GM21423 (cell line): ENCODE results near the gene NMNAT2.

ENCODE experiments used
- ATAC-seq: cut with Tn5 transposase; IDR thresholded peaks from one replicate; pipeline ENCODE4 v1.9.1; 2021; ENCODE audit warnings: mild to moderate bottlenecking, moderate library complexity; ENCODE audit not compliant: unreplicated experiment

The NMNAT2 gene

DNA sequence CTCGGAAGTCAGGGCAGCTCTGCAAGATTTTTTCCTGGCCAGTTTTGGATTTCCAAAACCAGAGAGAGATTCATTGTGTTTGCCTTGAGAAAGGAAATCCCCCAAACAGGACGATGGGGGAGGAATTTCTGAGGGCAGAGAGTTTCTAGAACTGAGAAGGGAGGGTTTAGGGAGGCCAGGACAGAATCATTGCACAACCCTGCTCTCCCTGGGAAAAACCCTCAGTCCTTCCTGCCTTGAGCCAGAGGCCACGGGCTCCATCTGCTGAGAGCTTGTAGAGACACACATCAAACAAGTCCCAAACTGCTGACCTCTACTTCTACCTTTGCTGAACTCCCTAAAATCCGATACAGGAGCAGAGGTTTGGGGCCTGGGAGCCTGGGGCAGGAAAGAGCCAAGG, 99.7 kb downstream of the NMNAT2 start:
- ATAC-seq: peak; percentile 74

DNA sequence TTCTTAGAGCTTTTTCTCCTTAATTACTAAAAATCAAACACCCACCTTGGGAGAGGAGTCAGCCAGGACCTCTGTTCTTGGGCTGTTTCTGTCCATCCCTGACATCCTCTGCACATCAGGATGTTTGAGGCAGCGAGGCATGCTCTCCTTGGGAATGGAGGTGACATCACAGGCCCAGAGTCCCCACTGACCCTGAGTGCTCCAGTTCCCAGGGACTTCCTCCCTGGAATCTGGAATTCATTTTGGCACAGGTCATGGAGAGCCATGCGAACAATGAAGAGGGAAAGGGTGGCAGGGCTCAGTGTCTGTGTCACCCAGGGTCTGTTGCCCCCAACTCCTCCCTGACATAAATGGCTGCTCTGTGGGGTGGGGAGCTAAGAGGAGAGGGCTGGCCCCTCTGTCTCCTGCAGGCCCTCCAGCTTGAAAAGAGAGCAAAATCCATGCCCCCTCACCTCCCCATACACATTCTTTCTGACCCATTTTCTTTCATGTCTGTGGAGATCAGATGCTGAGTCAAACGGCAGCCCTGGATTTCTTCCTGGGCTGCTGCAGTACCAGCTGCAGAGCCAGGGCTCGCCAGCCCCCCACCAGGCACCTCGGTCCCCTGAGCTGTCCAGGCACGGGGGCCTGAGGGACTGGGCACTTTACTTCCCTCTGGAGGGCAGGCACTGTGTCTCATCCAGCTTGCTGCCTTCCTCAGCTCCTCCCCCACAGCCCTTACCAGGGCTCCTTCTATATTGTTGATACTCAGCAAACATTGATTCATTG, 102.0 kb downstream of the NMNAT2 start:
- ATAC-seq: no peak

DNA sequence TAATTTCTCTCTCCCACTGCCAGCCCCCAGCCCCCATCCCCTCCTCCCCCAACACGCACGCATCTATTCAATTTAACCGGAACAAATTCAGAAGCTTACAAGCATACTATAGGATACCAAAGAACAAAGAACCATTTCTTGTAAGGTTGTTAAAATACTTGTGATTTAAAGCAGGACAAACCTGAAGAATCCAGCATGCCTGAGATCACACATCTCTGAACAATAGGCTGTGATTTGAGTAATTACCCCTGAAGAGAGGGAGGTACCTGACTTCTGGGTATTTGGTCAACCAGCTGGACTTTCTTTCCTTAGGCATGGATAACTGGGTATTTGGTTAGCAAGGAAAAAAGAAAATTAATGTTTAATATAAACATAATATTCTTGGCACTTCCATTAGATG, 105.1 kb downstream of the NMNAT2 start:
- no peak for ATAC-seq

DNA sequence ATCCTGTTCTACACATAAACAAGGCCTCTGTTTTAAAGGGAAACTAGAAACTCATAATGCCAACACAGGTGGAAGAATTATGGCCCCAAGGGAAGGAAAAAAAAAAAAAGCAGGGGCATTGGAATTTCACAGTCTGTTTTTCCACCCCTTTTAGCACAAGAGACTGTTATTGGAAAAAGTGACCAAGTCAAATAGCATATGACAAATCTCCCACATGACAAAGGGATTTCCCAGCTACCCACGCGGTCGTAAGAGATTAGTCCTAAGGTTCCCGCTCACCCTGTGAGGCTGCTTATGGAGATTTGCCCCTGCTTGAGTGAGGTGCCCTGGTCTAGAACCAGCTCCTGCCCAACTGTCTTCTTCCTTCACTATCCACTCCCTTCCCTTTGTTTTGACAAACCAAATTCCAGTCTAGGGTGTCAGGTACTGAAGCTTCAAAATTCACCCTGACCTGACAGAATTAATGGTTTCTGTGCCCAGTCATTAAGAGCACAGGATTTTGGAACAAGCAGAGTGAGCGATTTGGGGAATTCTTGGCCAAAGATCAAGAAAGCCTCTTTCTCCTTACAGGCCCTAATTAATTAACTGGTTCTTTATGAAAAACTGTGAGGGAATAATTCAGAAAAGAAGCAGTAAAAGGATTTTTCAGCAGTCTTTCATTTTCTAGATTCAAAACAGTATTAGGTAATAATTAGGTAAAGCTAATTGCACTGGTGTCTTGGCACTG, 107.3 kb downstream of the NMNAT2 start:
- ATAC-seq: no peak

DNA sequence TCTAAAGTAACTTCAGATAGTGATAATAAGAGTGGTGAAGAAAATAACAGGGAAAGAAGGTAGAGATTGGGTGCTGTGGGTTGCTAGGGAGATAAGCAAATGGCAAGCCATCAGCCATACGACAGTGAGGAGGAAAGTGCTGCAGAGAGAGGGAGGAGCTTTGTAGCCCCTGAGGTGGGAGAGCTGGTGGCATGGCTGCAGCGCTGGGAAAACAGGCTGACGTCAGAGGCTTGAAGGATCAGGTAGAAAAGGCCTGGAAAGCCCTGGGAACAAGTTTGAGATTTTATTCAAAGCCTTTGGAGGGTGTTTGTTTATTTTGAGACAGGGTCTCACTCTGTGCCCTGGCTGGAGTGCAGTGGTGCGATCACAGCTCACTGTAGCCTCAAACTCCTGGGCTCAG, 109.5 kb downstream of the NMNAT2 start:
- ATAC-seq: no peak

DNA sequence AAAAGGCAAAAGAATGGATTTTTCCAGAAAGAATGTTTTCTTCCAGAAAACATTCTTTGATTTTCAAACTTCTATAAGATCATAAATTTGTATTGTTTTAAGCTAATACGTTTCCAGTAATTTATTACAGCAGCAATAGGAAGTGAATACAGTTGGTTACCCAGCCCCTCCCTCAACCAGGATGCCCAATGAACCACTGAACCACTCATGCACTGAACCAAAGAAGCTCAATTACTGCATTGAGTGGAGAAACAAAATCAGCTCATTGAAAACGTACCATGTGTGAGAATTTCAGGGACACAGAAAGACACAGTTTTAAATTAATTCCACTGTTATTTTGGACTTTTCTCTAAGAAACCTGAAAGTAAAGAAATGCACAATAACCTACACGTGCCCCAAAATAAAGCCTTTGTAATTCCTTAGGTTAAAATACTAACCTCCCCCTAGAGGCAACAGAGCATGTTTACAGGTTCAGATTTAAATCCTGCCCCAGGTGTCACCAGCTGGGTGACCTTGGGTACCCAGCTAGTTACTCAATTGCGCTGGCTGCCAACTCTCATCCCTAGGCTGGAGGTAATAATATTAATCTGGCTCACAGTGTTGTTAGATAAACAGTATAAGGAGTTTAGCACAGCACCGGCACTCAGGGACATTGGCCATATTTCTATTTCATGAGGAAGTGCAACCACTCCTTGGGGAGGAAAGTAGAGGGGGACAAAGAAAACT, 111.7 kb downstream of the NMNAT2 start:
- ATAC-seq: no peak

DNA sequence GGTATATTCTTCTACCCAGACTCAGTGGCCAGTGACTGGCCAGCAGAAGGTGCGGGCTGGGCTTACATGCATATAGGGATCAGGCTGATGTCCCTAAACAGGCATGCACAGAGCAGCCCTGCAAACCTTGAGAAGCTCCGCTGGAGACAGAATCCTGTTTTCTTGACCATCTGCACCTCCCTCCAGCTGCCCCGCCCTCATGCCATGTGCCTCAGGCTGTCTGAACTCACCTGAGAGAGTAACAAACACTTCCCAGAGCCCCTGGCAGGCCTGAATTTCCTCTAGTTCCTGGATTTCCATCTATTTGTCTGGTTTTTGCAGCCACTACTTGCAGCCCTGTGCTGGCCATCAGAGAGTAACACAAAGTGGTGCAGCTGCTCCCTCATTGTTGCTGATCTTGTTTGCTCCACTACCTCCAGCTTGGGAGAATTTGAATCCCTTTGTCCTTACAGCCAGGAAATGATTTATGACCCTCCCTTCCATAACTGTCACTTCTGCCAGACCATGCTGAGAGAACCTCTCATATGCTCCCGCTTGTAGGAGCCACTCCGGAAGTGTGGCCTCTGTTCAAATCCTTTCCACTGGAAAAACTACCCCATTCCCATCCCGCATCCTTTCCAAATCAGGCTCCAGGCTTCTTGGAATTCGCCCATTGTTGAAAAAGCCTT, 113.6 kb downstream of the NMNAT2 start:
- no peak for ATAC-seq

DNA sequence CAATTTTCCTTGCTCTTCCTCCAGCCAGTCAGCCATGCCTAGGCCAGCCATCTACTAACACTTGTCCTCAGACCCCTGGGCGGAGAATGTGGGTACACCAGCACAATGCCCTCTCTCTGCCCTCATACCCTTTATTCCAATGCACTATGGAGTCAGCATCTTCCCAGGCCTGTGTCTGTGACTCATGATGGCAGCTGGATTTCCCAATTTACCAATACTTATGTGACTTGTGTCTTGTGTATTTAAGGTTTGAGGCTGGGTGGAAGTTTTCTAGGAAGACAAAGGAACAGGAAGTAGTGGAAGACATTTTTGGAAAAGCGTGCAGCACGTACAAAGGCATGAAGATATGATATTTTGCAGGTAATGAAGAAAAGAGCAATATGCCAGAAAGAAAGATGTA, 114.3 kb downstream of the NMNAT2 start:
- no peak for ATAC-seq

DNA sequence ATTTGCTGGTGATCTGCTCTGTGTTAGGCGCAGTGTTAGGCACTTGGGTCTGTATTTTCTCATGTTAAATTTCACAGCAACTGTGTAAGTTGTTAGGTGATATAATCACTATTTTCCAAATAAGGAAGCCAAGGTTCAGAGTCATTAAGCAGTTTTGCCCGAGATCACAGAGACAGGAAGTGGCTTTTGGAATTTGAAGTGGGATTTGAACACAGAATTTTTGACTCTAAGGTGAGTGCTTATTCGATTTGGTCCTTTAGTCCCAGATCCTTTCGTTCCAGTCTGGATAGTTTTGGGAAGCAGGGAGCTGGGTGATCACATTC, 114.9 kb downstream of the NMNAT2 start:
- ATAC-seq: no peak

DNA sequence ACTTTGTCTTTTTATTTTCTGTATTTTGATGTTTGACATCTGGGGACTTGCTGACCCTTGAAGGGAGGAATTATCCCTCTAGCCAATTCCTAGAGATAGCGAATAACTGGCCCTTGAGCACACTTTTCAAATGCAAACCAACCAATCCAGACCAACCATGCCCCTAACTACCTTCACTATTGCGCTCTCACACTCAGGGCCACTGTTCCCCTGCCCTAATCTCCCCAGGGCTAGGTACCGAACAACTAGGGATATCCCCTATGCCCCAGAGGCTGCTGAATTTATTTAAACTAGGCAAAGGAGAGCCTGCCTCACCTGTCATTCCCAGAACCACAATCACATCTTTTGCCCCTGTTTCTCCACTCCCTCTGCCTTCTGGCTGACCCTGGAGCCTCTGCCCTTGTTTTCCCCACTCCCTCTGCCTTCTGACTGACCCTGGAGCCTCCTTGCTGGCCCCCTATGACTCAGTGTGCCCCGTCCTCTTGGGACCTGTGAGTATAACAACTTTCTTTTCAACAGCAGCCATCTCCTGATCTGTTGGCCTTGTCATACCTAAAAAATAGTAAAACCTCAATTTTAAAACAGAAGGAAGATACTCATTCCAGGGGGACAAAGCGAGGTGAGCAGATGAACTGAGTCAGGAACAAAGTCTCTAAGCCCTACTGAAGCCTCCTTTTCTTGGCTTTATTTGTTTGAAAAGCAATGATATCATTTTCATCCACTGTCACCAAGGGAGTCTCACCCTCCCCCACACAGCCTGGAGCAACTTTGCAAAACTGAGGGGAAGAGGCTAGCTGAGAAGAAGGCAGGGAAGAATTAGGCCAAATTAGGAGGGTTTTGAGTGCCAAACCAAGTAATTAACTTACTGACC, 115.5 kb downstream of the NMNAT2 start:
- no peak for ATAC-seq

DNA sequence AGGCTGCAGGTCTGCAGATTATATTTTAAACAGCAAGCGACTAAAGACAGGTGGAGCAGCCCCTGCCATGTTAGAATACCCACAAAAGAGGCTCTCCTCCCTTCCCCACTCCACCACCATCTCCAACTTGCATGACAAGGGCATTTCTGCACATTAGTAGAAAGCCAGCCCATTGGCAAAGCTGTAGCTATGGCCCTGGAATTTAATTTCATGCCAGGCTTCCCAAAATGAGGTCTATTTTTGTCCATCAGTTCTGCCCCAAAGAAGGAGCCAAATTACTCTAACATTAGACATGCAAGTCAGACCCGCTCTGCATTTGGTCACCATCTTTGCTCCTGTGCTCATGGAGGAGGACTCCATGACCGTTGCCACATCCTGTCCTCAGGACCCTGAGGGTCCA, 116.9 kb downstream of the NMNAT2 start:
- no peak for ATAC-seq

DNA sequence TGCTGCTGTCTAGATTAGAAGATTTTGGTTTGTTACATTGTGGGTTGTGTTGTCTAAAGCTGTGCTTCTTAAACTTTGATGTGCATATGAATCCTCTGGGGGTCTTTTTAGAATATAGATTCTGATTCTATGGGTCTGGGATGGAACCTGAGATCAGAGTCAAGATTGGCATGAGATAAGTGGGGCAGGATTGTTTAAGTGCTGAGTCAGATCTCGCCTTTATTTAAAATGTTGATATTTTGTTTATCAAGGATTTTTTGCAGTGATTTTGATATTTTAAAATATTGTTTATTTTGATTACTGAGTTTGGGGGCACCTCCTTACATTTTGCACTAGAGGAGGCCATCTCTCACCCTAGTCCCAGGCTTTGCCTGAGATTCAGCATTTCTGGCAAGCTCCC, 117.4 kb downstream of the NMNAT2 start:
- ATAC-seq: no peak

DNA sequence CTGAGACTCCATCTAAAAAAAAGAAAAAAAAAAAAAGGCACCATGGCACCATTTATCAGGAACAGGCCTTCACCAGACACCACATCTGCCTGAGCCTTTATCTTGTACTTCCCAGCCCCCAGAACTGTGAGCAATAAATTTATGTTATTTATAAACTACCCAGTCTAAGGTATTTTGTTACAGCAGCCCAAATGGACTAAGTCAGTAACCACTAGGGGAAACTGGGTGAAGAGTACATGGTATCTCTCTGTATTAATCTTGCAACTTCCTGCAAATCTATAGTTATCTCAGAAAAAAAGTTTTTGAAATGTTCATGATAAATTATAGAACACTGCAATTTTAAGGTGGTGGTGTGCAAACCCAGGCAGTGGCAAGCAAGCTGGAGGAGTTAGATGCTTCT, 117.8 kb downstream of the NMNAT2 start:
- ATAC-seq: no peak

DNA sequence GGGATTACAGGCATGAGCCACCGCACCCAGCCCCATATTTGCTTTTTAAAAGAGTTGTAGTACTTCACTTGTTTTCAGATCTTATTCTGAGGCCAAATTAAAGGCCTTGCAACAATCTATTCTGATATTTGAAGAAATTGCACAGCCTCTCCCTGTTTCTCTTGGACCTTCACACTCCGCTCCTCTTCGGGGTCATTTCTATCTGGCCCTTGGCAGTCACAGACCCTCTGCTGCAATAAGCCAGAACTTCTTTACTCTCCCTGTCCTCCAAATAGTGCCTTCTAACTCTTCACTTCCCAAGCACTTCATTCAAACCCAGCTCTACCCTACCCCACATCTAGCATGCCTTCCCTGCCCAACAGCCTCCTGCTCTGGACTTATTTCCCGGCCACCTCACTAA, 121.4 kb downstream of the NMNAT2 start:
- no peak for ATAC-seq

DNA sequence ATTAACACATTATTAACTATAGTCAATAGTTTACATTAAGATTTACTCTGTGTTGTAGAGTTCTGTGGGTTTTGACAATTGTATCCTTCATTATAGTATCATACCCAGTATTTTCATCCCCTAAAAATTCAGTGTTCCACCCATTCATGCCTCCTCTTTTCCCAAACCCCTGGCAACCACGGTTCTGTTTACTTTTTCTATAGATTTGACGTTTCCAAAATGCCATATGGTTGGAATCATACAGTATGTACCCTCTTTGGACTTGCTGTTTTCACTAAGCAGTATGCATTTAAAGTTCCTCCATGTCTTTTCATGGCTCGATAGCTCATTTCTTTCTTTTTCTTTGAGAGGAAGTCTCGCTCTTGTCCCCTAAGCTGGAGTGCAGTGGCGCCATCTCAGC, 122.7 kb downstream of the NMNAT2 start:
- ATAC-seq: no peak

DNA sequence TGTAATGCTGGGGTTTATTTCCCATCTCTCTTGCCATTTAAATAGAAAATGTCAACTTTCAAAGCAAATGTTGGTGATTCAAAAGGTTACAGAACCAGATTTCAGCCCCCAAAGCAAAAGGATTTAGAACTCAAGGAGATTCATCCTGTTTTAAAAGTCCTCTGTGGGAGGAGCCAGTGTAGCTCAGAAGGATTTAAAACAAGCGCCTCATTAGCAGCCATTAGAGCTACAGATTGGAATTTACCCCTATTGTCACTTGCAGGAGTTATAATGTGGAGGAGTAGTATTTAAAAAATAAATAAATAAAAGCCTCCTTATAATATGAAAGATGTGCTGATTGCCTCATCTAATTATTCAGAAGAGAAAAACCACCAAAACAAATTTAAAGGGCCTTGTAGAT, 124.3 kb downstream of the NMNAT2 start:
- no peak for ATAC-seq

DNA sequence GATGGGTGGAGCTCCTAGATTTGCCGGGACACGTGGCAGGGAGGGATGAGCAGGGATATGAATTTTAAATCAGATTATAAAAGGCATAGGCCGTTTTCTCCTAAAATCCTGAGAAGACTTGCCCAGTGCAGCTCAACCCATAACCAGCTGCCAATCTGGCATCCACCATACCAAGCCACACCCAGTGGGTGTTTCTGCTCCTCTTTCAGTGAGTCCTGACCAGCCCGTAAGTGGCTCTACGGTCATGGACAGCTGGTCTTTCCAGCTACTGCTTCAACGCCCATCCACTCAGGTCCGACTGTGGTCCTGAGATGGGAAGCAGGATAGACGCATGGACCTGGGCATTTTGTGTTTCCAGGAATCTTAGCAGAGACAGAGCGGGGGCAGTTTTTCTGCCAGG, 124.9 kb downstream of the NMNAT2 start:
- no peak for ATAC-seq

DNA sequence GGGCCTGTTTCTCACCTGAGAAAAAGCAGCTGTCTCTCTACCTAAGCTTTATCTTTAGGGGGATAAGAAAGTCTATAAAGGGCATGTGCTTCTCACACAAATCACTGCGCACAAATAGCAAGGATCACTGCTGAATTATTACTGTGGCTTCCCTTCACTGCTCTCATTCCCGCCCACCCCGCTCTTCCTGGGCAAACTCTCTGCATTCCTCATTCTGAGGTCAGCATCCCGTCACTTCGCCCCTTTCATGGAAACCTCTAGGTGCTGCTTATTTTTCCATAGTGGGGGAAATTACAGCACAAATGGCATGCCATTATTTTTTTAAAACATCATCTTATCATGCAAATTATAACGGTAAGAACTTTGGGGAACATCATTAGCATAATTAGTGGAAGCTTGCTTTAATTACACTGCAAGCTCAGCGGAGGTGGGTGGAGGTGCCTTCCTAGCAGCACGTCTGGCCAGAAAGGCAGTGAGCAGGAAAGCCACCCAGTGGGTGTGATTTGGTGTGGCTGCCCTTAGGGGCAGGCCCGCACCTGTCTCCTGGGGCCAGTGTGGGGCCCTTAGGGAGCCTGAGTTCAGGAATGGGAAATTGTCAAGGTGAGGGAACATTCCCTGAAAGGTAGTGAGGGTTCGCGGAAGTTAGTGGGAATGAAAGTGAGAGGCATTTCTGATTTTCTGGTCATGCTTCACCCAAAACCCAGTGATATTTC, 126.2 kb downstream of the NMNAT2 start:
- no peak for ATAC-seq

DNA sequence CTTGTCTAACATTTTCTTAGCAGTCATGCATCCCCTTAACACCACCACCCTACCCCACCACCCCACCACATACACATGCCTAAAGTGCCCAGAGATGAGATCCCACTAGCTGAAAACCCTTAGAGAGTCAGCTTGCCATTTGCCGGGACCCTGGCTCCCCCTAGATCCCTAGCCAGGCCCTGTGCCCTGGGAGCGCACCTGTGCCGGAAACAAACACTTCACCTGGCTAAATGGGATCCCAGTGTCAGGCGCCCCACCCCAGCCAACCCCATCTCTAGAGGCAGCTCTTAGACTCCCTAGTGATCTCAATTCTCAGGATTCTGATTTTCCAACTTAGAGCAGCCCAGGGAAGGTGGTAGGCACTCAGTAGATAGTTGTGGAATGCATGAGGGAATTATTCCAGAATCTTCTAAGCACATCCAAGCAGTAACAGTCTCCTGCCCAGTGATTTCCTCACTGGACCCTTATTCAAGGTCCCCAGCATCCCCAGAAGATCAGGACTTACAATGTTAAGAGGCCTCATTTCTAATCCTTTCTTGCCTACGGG, 126.9 kb downstream of the NMNAT2 start:
- ATAC-seq: no peak

DNA sequence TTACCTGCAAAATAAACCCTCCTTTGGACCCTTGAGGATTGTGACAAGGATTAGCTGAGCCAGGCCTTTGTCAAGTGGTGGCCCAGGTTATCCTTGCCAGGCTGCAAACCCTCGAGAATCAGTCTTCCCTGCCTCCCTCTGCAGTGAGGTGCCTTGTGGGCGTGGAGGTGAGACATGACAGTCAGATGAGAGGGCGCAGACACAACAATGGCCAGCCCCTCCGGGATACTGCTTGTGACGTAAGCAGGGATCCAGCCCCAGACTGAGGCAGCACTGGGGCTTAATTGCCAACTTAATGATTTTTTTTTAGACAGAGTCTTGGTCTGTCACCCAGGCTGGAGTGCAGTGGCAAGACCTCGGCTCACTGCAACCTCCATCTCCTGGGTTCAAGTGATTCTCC, 127.6 kb downstream of the NMNAT2 start:
- ATAC-seq: no peak
